ENCODE results near the gene SLC13A2.

Gene SLC13A2

GRCh38 chr17:28478712-28479615, 5.5 kb downstream of the SLC13A2 start:
- no peaks in the 10 kb centered on the region for H3K4me1 ChIP-seq (ENCODE audit: insufficient read depth, insufficient read length)
- H3K36me3 ChIP-seq (ENCODE audit: insufficient read depth, insufficient read length, low read length): no peaks in the 10 kb centered on the region
- TF ChIP-seq SUZ12 (IDR thresholded peaks at IDR 0.05; ENCODE audit: extremely low read depth, insufficient read depth, insufficient read length): no peak
- TF ChIP-seq YY1 (IDR thresholded peaks at IDR 0.05; ENCODE audit: insufficient read depth, insufficient read length): no peak
- no peak for TF ChIP-seq ZNF274 (IDR thresholded peaks at IDR 0.05; ENCODE audit: low read depth, low read length)
- H3K9ac ChIP-seq (ENCODE audit: insufficient read length, low read depth): no peak overlapping the region
- no peak for DNase-seq (ENCODE audit: low read depth, low spot score)
- H3K27me3 ChIP-seq (ENCODE audit: insufficient read depth, insufficient read length): no peaks in the 10 kb centered on the region
- no peaks in the 10 kb centered on the region for H3K9me3 ChIP-seq (ENCODE audit: insufficient read depth, low read length)
- no peak overlapping the region for H3K4me3 ChIP-seq (ENCODE audit: insufficient read length, low read depth)

- Histone ChIP-seq H3K9me3 (ENCODE audit: insufficient read depth, low read length) (no peaks in the 10 kb centered on the region), H3K9ac (ENCODE audit: insufficient read length, low read depth) (no peak overlapping the region), H3K4me1 (ENCODE audit: insufficient read depth, insufficient read length) (no peaks in the 10 kb centered on the region), H3K36me3 (ENCODE audit: insufficient read depth, insufficient read length, low read length) (no peaks in the 10 kb centered on the region), H3K4me3 (ENCODE audit: insufficient read length, low read depth) (no peak overlapping the region), H3K27me3 (ENCODE audit: insufficient read depth, insufficient read length) (no peaks in the 10 kb centered on the region)
- DNase-seq (ENCODE audit: low read depth, low spot score): no peak
- TF ChIP-seq ZNF274 (IDR thresholded peaks at IDR 0.05; ENCODE audit: low read depth, low read length): no peak
- no peak for TF ChIP-seq SUZ12 (IDR thresholded peaks at IDR 0.05; ENCODE audit: extremely low read depth, insufficient read depth, insufficient read length)
- TF ChIP-seq YY1 (IDR thresholded peaks at IDR 0.05; ENCODE audit: insufficient read depth, insufficient read length): no peak
These were observed 6.8 kb downstream of the SLC13A2 start for GRCh38 chr17:28480278-28480677.

GRCh38 chr17:28480799-28481571, 7.5 kb downstream of the SLC13A2 start:
- no peak for TF ChIP-seq SUZ12 (IDR thresholded peaks at IDR 0.05; ENCODE audit: extremely low read depth, insufficient read depth, insufficient read length)
- TF ChIP-seq ZNF274 (IDR thresholded peaks at IDR 0.05; ENCODE audit: low read depth, low read length): no peak
- TF ChIP-seq YY1 (IDR thresholded peaks at IDR 0.05; ENCODE audit: insufficient read depth, insufficient read length): no peak
- no peaks in the 10 kb centered on the region for H3K27me3 ChIP-seq (ENCODE audit: insufficient read depth, insufficient read length)
- no peak overlapping the region for H3K9ac ChIP-seq (ENCODE audit: insufficient read length, low read depth)
- DNase-seq (ENCODE audit: low read depth, low spot score): no peak
- no peaks in the 10 kb centered on the region for H3K9me3 ChIP-seq (ENCODE audit: insufficient read depth, low read length)
- H3K4me3 ChIP-seq (ENCODE audit: insufficient read length, low read depth): no peak overlapping the region
- no peaks in the 10 kb centered on the region for H3K4me1 ChIP-seq (ENCODE audit: insufficient read depth, insufficient read length)
- no peaks in the 10 kb centered on the region for H3K36me3 ChIP-seq (ENCODE audit: insufficient read depth, insufficient read length, low read length)

- TF ChIP-seq ZNF274 (IDR thresholded peaks at IDR 0.05; ENCODE audit: low read depth, low read length) (no peak), SUZ12 (IDR thresholded peaks at IDR 0.05; ENCODE audit: extremely low read depth, insufficient read depth, insufficient read length) (no peak), YY1 (IDR thresholded peaks at IDR 0.05; ENCODE audit: insufficient read depth, insufficient read length) (no peak)
- Histone ChIP-seq H3K36me3 (ENCODE audit: insufficient read depth, insufficient read length, low read length) (no peaks in the 10 kb centered on the region), H3K4me1 (ENCODE audit: insufficient read depth, insufficient read length) (no peaks in the 10 kb centered on the region), H3K4me3 (ENCODE audit: insufficient read length, low read depth) (no peak overlapping the region), H3K27me3 (ENCODE audit: insufficient read depth, insufficient read length) (no peaks in the 10 kb centered on the region), H3K9me3 (ENCODE audit: insufficient read depth, low read length) (no peaks in the 10 kb centered on the region), H3K9ac (ENCODE audit: insufficient read length, low read depth) (no peak overlapping the region)
- DNase-seq (ENCODE audit: low read depth, low spot score): no peak
These were observed 9.2 kb downstream of the SLC13A2 start for GRCh38 chr17:28482551-28483199.

GRCh38 chr17:28484296-28484695, 10.9 kb downstream of the SLC13A2 start:
- peak overlapping the region; percentile 42 for H3K9ac ChIP-seq (ENCODE audit: insufficient read length, low read depth)
- TF ChIP-seq ZNF274 (IDR thresholded peaks at IDR 0.05; ENCODE audit: low read depth, low read length) (no peak), YY1 (IDR thresholded peaks at IDR 0.05; ENCODE audit: insufficient read depth, insufficient read length) (no peak), SUZ12 (IDR thresholded peaks at IDR 0.05; ENCODE audit: extremely low read depth, insufficient read depth, insufficient read length) (no peak)
- DNase-seq (ENCODE audit: low read depth, low spot score): no peak
- no peak overlapping the region for H3K4me3 ChIP-seq (ENCODE audit: insufficient read length, low read depth)
- H3K27me3 ChIP-seq (ENCODE audit: insufficient read depth, insufficient read length): no peaks in the 10 kb centered on the region
- H3K36me3 ChIP-seq (ENCODE audit: insufficient read depth, insufficient read length, low read length): no peaks in the 10 kb centered on the region
- H3K9me3 ChIP-seq (ENCODE audit: insufficient read depth, low read length): no peaks in the 10 kb centered on the region
- H3K4me1 ChIP-seq (ENCODE audit: insufficient read depth, insufficient read length): peaks cover under 1% of the 10 kb centered on the region

GRCh38 chr17:28485049-28485448, 11.6 kb downstream of the SLC13A2 start:
- Histone ChIP-seq H3K9me3 (ENCODE audit: insufficient read depth, low read length) (no peaks in the 10 kb centered on the region), H3K27me3 (ENCODE audit: insufficient read depth, insufficient read length) (no peaks in the 10 kb centered on the region), H3K4me1 (ENCODE audit: insufficient read depth, insufficient read length) (peaks cover 2% of the 10 kb centered on the region), H3K36me3 (ENCODE audit: insufficient read depth, insufficient read length, low read length) (no peaks in the 10 kb centered on the region), H3K9ac (ENCODE audit: insufficient read length, low read depth) (no peak overlapping the region), H3K4me3 (ENCODE audit: insufficient read length, low read depth) (no peak overlapping the region)
- no peak for DNase-seq (ENCODE audit: low read depth, low spot score)
- no peak for TF ChIP-seq SUZ12 (IDR thresholded peaks at IDR 0.05; ENCODE audit: extremely low read depth, insufficient read depth, insufficient read length)
- TF ChIP-seq ZNF274 (IDR thresholded peaks at IDR 0.05; ENCODE audit: low read depth, low read length): no peak
- no peak for TF ChIP-seq YY1 (IDR thresholded peaks at IDR 0.05; ENCODE audit: insufficient read depth, insufficient read length)
